ENCODE data around the gene NOTCH3.
A peak's percentile ranks its signal among the peaks of the same experiment; 100 is the strongest.

Gene NOTCH3

DNA sequence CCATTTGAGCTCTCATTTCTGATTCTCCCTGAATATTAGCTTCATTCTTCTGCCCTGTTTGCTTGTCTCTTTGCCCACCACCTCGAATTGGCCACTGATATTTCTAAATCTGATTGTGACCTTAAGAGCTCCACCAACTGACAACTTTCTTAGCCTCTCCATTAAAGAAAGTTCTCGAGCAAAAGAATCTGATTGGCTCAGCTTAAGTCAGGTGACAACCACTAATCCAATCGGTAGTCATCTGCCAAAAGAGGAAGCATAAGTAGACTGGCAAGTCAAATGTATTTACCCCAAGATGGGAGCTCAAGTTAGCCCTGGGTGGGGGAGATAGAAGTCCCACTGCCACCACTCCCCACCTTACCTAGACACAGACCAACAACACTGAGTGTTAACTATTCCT is 41.5 kb downstream of the NOTCH3 start:
- DNase-seq, result no peak

DNA sequence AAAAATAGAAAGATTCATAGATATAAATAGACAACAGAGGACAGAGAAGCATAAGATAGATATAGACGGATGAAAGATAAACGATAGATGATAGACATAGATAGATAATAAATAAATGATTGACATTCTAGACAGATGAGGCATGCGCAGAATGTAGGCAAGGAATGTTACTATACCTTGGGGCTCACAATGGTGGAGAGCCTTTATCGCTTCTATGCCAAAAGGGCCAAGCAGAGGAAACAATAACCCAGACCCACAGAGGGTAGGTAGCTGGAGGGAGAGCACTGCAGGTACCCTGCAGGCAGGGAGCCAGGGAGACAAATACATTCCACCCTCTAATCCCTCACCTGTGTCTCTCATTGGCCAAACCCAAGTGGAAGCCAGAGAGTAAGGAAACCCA is 44.4 kb downstream of the NOTCH3 start:
- no peak for DNase-seq

- no peak for DNase-seq
Observed at GRCh38 chr19:15155296-15155695, 45.5 kb downstream of the NOTCH3 start.

DNA sequence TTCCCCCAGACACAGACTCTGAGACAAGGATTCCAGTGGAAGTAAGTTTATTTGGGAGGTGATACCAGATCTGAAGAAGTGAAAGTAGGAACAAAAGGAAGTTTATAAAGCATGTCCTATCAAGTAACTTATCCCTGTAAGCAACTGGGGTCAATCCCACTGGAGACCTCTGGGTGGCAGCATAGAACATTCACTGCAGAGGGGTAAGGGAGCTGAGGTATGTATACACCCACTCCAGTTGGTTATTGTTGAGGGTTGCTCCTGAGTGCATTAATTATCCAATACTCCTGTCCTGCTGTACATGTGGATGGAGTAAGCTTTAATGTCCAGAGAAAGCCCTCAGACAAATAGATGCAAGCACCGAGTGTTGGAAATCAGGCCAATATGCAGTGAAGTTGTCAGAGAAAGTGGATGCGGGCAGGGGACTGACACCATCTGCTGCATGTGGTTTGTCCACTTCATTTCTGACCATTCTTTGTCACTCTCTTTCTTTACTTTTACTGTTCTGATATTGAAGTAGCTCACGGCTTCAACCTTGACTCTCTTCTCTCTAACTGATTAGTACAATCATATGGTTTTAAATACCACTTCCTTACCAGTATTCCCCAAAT is 46.7 kb downstream of the NOTCH3 start:
- DNase-seq, result peak in 1 of 2 experiments; percentile 34

DNA sequence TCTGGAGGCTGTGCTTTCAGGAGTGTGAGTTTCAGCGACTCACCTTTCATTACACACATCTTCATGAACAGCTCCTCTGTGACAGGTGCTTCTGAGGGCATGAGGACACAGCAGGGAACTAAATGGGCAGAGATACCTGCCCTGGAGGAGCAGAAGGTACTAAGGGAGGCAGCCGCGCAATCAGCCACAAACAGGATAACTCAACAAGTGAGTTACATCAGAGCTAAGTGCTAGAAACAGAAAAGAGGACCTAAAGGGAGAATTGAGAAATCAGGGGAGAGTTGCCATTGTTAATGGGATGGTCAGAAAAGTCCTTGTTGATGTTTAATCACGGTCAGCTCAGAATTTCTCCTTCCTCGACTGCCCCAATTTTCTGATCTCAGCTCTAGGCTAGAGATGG is 51.1 kb downstream of the NOTCH3 start:
- no peak for DNase-seq

DNA sequence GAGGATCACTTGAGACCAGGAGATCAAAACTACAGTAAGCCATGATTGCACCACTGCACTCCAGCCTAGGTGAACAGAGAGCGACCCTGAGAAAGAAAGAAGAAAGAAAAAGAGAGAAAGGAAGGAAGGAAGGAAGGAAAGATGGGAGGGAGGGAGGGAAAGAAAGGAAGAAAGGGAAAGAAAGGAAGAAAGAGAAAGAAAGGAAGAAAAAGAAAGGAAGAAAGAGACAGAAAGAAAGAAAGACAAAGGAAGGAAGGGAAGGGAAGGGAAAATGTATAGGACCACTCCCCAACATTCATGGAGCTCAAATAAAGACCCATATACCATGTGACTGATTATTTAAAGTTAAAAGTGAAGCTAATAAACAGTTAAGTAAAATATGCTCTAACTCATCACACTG is 53.7 kb downstream of the NOTCH3 start:
- DNase-seq, result no peak

GRCh38 chr19:15144046-15144646 is 56.6 kb downstream of the NOTCH3 start:
- DNase-seq, result no peak

DNA sequence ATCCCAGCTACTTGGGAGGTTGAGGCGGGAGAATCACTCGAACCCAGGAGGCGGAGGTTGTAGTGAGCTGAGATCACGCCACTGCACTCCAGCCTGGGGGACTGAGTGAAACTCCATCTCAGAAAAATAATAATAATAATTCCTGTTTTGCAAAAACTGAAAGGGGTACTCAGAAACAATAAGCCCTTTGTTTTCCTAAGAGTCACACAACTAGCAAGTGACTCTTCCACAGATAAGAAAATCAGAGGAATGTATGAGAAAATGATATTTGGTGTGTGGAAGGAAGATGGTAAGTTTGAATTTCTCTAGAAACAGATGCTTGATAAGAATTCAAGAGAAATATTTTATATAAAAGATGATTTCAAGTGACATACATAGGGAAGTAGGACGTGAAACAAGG is 58.5 kb downstream of the NOTCH3 start:
- DNase-seq, result no peak

DNA sequence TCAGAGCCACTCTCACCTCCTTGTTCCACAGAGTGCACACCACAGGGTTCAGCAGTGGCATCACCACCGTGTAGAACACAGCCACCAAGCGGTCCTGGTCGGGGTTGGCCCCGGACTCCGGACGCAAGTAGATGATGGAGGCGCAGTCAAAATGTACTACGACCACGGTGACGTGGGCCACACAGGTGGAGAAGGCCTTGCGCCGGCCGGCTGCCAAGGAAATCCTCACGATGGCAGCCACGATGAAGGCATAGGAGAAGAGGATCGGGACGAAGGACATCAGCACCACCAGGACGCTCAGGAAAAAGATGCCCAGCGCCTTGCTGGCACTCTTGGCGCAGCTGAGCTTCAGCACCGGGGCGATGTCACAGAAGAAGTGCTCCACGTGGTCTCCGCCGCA is 59.7 kb downstream of the NOTCH3 start:
- no peak for DNase-seq

- DNase-seq, result no peak
Observed at GRCh38 chr19:15138427-15138826, 62.4 kb downstream of the NOTCH3 start.

- DNase-seq, result no peak
Observed at GRCh38 chr19:15137777-15138176, 63.0 kb downstream of the NOTCH3 start.

- DNase-seq, result no peak
Observed at GRCh38 chr19:15136234-15136954, 64.4 kb downstream of the NOTCH3 start.

DNA sequence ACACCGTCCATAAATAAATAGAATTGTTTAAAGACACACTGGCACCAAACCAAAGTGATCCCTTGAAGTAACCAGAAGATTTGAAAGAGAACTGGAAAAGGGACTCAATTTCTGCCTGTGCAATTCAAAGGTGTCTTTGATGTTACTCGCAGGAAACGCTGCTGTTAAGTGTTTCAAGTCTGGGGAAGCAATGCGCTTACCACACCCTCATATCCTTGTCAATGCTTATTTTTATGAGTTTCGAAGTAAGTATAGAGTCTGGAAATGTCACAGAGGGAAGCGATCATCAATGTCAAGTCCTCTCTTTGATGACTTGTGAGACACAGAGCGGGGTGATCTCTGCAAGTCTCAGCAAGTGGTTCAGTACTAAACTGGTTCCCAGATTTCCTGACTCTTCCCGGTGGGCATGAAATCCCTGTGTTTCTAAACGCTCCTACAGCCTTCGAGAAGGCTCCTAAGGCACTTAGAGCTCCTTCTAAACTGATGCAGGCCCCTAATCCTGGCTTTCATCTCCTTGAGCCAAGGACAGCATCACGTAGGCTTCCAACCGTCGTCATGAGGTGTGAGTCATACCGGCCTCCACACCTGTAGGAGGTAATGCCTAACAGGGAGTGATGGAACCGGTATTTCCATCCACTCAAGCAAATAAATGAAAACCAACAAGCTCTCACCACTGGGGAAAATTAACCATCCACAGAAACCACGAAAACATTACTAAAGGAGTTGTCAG is 70.8 kb downstream of the NOTCH3 start:
- DNase-seq, result no peak

- DNase-seq, result no peak
Observed at GRCh38 chr19:15128162-15128770, 72.5 kb downstream of the NOTCH3 start.

DNA sequence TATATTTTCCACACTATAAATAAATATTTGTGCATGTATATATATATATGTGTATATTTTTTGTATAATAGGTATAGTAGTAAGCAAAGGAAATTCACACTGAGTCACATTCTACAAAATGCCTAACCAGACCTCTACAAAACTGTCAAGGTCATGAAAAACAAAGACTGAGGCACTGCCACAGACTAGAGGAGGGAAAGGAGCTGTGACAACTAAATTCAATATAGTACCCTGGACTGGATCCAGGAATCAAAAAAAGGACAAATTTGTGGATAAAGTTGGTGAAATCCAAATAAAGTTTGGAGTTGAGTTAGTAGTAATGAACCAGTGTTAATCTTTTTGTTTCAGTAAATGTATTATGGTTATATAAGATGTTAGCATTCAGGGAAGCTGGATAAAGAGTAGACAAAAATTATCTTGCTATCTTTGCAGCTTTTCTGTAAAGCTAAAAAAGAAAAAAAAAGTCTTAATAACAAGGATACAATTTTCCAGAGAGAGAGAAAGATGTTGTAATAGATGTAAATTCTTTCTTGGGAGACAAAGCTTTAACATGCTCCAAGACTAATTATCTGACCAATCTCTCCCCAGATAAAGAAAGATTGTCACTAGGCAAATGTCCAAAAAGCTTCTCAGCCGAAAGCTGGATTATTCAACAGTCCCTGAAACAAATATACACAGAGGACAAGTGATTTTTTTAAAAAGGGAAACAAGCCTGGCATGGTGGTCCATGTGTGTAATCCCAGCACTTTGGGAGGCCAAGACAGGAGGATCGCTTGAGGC is 74.5 kb downstream of the NOTCH3 start:
- no peak for DNase-seq

- DNase-seq, result peak; percentile 92 to 97
Observed at GRCh38 chr19:15125232-15126067, 75.3 kb downstream of the NOTCH3 start.

GRCh38 chr19:15124572-15125231 is 76.1 kb downstream of the NOTCH3 start:
- DNase-seq, result no peak

GRCh38 chr19:15123900-15124299 is 76.9 kb downstream of the NOTCH3 start:
- DNase-seq, result no peak

GRCh38 chr19:15123031-15123890 is 77.5 kb downstream of the NOTCH3 start:
- no peak for DNase-seq

Measured in NCI-H526 (cell line).